HEK293 (cell line): ENCODE data around the gene TPGS2.

Source experiments
- CTCF ChIA-PET: fragments of 350-600 bp; formaldehyde crosslinking; extraction: SDS; loops from one replicate; lab custom pipeline; 2021; ENCODE audit warnings: antibody characterized with exemption; lab: Yijun Ruan, JAX
- POLR2A ChIA-PET: fragments of 300-600 bp; formaldehyde crosslinking; extraction: SDS; loops from one replicate; lab custom pipeline; 2020; ENCODE audit warnings: antibody characterized with exemption, inconsistent platforms; lab: Yijun Ruan, JAX
- H3K27ac ChIP-seq: fragments of 200-500 bp; sonication (Bioruptor generic); 2 replicates; pipeline ENCODE4 v1.5.1; 2014; ENCODE audit warnings: low read depth, low read length, control low read depth, inconsistent platforms; ENCODE audit errors: extremely low read depth
- H3K36me3 ChIP-seq, 2 experiments: fragments of 200-500 bp in 1 of 2; sonication (Bioruptor generic) in 1 of 2; 1 replicate in 1 of 2; 2 replicates in 1 of 2; pipeline ENCODE4 v1.5.1; 2014 to 2017; ENCODE audit warnings: inconsistent platforms in 2 of 2, low read length in 2 of 2; ENCODE audit not compliant: control insufficient read depth in 2 of 2, insufficient read depth in 1 of 2
- H3K4me1 ChIP-seq: fragments of 200-500 bp; sonication (Bioruptor generic); 2 replicates; pipeline ENCODE4 v1.5.1; 2014; ENCODE audit warnings: mild to moderate bottlenecking, low read length, inconsistent platforms; ENCODE audit not compliant: control insufficient read depth, insufficient read depth
- H3K4me3 ChIP-seq: 2 replicates; pipeline ENCODE4 v1.5.1; 2011; ENCODE audit warnings: low read depth, mild to moderate bottlenecking, control low read depth, low read length, moderate library complexity
- H3K9me3 ChIP-seq: fragments of 200-500 bp; sonication (Bioruptor generic); 2 replicates; pipeline ENCODE4 v1.5.1; 2014; ENCODE audit warnings: low read depth, low read length, inconsistent platforms; ENCODE audit not compliant: control insufficient read depth, insufficient read depth
- EGR2 ChIP-seq: fragments of 450-650 bp; formaldehyde crosslinking; IDR thresholded peaks from 2 replicates; pipeline ENCODE4 v1.5.1; 2016; ENCODE audit warnings: low read depth, missing biosample characterization, missing genetic modification characterization
- GLIS1 ChIP-seq: fragments of 450-650 bp; formaldehyde crosslinking; IDR thresholded peaks from 2 replicates; pipeline ENCODE4 v1.5.1; 2016; ENCODE audit warnings: missing biosample characterization, missing genetic modification characterization
- MYNN ChIP-seq: fragments of 450-650 bp; formaldehyde crosslinking; IDR thresholded peaks from 2 replicates; pipeline ENCODE4 v1.5.1; 2016; ENCODE audit warnings: missing biosample characterization, missing genetic modification characterization, borderline replicate concordance
- SCRT1 ChIP-seq: fragments of 450-650 bp; formaldehyde crosslinking; IDR thresholded peaks from 2 replicates; pipeline ENCODE4 v1.5.1; 2016; ENCODE audit warnings: missing biosample characterization, missing genetic modification characterization, borderline replicate concordance
- SETDB1 ChIP-seq: IDR thresholded peaks from one replicate; pipeline ENCODE4 v1.6.1; 2017; ENCODE audit warnings: mild to moderate bottlenecking, low read length, moderate library complexity, mixed read lengths; ENCODE audit not compliant: insufficient read length
- ZBTB21 ChIP-seq: fragments of 450-650 bp; formaldehyde crosslinking; IDR thresholded peaks from 2 replicates; pipeline ENCODE4 v1.5.1; 2017; ENCODE audit warnings: missing biosample characterization, missing genetic modification characterization
- ZFP41 ChIP-seq: fragments of 450-650 bp; formaldehyde crosslinking; IDR thresholded peaks from 2 replicates; pipeline ENCODE4 v1.5.1; 2016; ENCODE audit warnings: missing biosample characterization, missing genetic modification characterization, borderline replicate concordance
- ZNF132 ChIP-seq: fragments of 450-650 bp; formaldehyde crosslinking; IDR thresholded peaks from 2 replicates; pipeline ENCODE4 v1.5.1; 2017; ENCODE audit warnings: missing biosample characterization, missing genetic modification characterization, borderline replicate concordance
- ZNF148 ChIP-seq: fragments of 450-650 bp; formaldehyde crosslinking; IDR thresholded peaks from 2 replicates; pipeline ENCODE4 v1.5.0; 2017; ENCODE audit warnings: missing biosample characterization, missing genetic modification characterization, borderline replicate concordance
- ZNF18 ChIP-seq: fragments of 450-650 bp; formaldehyde crosslinking; IDR thresholded peaks from 2 replicates; pipeline ENCODE4 v1.5.1; 2016; ENCODE audit warnings: missing biosample characterization, missing genetic modification characterization
- ZNF184 ChIP-seq: fragments of 450-650 bp; IDR thresholded peaks from 2 replicates; pipeline ENCODE4 v1.5.1; 2018; ENCODE audit warnings: missing biosample characterization, mild to moderate bottlenecking, missing genetic modification characterization
- ZNF19 ChIP-seq: fragments of 450-650 bp; formaldehyde crosslinking; IDR thresholded peaks from 2 replicates; pipeline ENCODE4; 2016; ENCODE audit warnings: missing biosample characterization, missing genetic modification characterization, low read depth
- ZNF335 ChIP-seq: fragments of 450-650 bp; formaldehyde crosslinking; conservative IDR thresholded peaks from 2 replicates; pipeline ENCODE4 v1.5.1; 2016; ENCODE audit warnings: missing biosample characterization, missing genetic modification characterization
- ZNF394 ChIP-seq: fragments of 450-650 bp; formaldehyde crosslinking; IDR thresholded peaks from 2 replicates; pipeline ENCODE4 v1.5.1; 2016; ENCODE audit warnings: missing biosample characterization, missing genetic modification characterization, mild to moderate bottlenecking, moderate library complexity, borderline replicate concordance
- ZNF404 ChIP-seq: fragments of 450-650 bp; formaldehyde crosslinking; IDR thresholded peaks from 2 replicates; pipeline ENCODE4 v1.5.1; 2017; ENCODE audit warnings: missing biosample characterization, missing genetic modification characterization
- ZNF426 ChIP-seq: fragments of 450-650 bp; formaldehyde crosslinking; IDR thresholded peaks from 2 replicates; pipeline ENCODE4 v1.5.1; 2017; ENCODE audit warnings: missing biosample characterization, missing genetic modification characterization, mild to moderate bottlenecking, inconsistent platforms, moderate library complexity
- ZNF521 ChIP-seq: fragments of 450-650 bp; formaldehyde crosslinking; IDR thresholded peaks from 2 replicates; pipeline ENCODE4 v1.5.1; 2017; ENCODE audit warnings: missing biosample characterization, mild to moderate bottlenecking, missing genetic modification characterization
- ZNF561 ChIP-seq: fragments of 450-650 bp; IDR thresholded peaks from 2 replicates; pipeline ENCODE4 v1.5.1; 2018; ENCODE audit warnings: missing biosample characterization, missing genetic modification characterization, borderline replicate concordance
- ZNF623 ChIP-seq: fragments of 450-650 bp; formaldehyde crosslinking; IDR thresholded peaks from 2 replicates; pipeline ENCODE4 v1.5.1; 2016; ENCODE audit warnings: missing biosample characterization, missing genetic modification characterization
- ZNF624 ChIP-seq: fragments of 450-650 bp; formaldehyde crosslinking; IDR thresholded peaks from 2 replicates; pipeline ENCODE4 v1.5.1; 2017; ENCODE audit warnings: missing biosample characterization, missing genetic modification characterization
- ZNF660 ChIP-seq: fragments of 450-650 bp; IDR thresholded peaks from 2 replicates; pipeline ENCODE4 v1.5.1; 2018; ENCODE audit warnings: missing biosample characterization, mild to moderate bottlenecking, missing genetic modification characterization
- ZNF704 ChIP-seq: fragments of 450-650 bp; formaldehyde crosslinking; IDR thresholded peaks from 2 replicates; pipeline ENCODE4 v1.5.1; 2016; ENCODE audit warnings: missing biosample characterization, missing genetic modification characterization
- ZNF830 ChIP-seq: fragments of 450-650 bp; IDR thresholded peaks from 2 replicates; pipeline ENCODE4 v1.5.0; 2018; ENCODE audit warnings: missing biosample characterization, missing genetic modification characterization, low read depth, mild to moderate bottlenecking, moderate library complexity
- ZXDB ChIP-seq: fragments of 450-650 bp; formaldehyde crosslinking; IDR thresholded peaks from 2 replicates; pipeline ENCODE4 v1.5.1; 2016; ENCODE audit warnings: missing biosample characterization, missing genetic modification characterization
- TF ChIP-seq, protein P1 (sequence below): IDR thresholded peaks from 2 replicates; pipeline ENCODE4 v1.6.1; 2011; ENCODE audit warnings: mild to moderate bottlenecking, low read depth, low read length, borderline replicate concordance
- TF ChIP-seq, protein P2 (sequence below): fragments of 450-650 bp; formaldehyde crosslinking; IDR thresholded peaks from 2 replicates; pipeline ENCODE4 v1.5.1; 2016; ENCODE audit warnings: missing biosample characterization, missing genetic modification characterization, low read depth
- TF ChIP-seq, protein P3 (sequence below): fragments of 450-650 bp; formaldehyde crosslinking; IDR thresholded peaks from 2 replicates; pipeline ENCODE4 v1.5.1; 2016; ENCODE audit warnings: missing biosample characterization, missing genetic modification characterization

The TPGS2 gene

DNA sequence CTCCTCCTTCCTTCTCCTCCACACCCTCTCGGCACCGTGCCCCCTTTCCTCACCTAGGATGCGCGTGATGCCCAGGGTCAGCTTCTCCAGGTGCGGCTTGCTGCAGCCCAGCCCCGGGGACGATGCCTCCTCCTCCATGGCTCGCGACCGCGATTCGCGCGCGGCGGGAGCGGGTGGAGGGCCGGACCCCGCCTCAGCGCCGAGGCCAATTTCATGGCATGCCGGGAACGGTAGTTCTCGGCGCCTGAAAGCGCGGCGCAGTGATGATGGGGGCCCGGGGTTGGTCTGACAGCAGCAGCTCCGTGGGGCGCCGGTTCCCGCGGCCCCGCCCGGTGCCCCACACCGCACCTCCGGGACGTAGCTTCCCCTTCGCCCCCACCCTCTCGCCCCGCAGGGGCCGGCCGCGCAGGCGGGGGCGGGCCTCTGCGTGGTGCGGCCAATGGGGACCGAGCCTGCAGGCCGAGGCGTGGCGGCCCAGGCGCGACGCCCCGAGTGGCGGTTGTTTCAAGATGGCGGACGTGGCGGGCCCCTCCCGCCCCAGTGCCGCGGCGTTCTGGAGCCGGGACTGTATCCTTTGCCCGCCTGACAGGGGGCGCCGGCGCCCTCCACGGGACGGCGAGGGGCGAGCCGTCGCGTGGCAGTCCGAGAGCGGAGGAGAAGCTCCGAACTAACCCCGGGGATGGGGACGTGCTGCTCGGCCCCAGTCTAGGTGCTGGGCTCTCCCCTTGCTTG lies at the start of gene TPGS2, which contains the start of gene KIAA1328:
TSS of gene TPGS2 (minus strand) at position 373 of the 732 bp plus-strand sequence. CDS start at position 138, 235 bp downstream.
TSS of gene KIAA1328 (plus strand) at position 498 of the 732 bp plus-strand sequence. CDS start at position 510, 12 bp downstream.
- ChIA-PET CTCF (interaction anchor here (0.6 to 1.5 kb wide), 12 partner anchors 11 to 688 kb away, joined by 3 to 6 read pairs (median 4); no protein-coding TSS in a partner anchor), POLR2A (interaction anchor here (1.0 to 1.5 kb wide), 4 partner anchors 11 to 71 kb away, joined by 3 to 7 read pairs (median 4); no protein-coding TSS in a partner anchor)
- H3K36me3 ChIP-seq: peaks cover 0 to 15% of the 10 kb centered on the region in 2 experiments; a peak in 2 of 3 replicates
- H3K27ac ChIP-seq: peak within 1 kb of the TSS; percentile 60; the same call in 1 of the 2 replicates
- no peaks in the 10 kb centered on the region for H3K9me3 ChIP-seq
- no peaks in the 10 kb centered on the region for H3K4me1 ChIP-seq
- H3K4me3 ChIP-seq: peak within 1 kb of the TSS; percentile 97
- no peak for TF ChIP-seq ZNF623 (tag by site-specific recombination)
- TF ChIP-seq SETDB1: no peak
- TF ChIP-seq MYNN: no peak
- TF ChIP-seq ZNF148 (tag by site-specific recombination): no peak
- TF ChIP-seq ZNF184 (tag by site-specific recombination): no peak
- TF ChIP-seq ZNF660 (tag by site-specific recombination): peak; percentile 57; the same call in 1 of the 2 replicates
- TF ChIP-seq ZNF426 (tag by site-specific recombination): no peak
- TF ChIP-seq ZNF335: peak; percentile 94
- TF ChIP-seq, protein P1, sequence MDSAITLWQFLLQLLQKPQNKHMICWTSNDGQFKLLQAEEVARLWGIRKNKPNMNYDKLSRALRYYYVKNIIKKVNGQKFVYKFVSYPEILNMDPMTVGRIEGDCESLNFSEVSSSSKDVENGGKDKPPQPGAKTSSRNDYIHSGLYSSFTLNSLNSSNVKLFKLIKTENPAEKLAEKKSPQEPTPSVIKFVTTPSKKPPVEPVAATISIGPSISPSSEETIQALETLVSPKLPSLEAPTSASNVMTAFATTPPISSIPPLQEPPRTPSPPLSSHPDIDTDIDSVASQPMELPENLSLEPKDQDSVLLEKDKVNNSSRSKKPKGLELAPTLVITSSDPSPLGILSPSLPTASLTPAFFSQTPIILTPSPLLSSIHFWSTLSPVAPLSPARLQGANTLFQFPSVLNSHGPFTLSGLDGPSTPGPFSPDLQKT: no peak
- TF ChIP-seq, protein P2, sequence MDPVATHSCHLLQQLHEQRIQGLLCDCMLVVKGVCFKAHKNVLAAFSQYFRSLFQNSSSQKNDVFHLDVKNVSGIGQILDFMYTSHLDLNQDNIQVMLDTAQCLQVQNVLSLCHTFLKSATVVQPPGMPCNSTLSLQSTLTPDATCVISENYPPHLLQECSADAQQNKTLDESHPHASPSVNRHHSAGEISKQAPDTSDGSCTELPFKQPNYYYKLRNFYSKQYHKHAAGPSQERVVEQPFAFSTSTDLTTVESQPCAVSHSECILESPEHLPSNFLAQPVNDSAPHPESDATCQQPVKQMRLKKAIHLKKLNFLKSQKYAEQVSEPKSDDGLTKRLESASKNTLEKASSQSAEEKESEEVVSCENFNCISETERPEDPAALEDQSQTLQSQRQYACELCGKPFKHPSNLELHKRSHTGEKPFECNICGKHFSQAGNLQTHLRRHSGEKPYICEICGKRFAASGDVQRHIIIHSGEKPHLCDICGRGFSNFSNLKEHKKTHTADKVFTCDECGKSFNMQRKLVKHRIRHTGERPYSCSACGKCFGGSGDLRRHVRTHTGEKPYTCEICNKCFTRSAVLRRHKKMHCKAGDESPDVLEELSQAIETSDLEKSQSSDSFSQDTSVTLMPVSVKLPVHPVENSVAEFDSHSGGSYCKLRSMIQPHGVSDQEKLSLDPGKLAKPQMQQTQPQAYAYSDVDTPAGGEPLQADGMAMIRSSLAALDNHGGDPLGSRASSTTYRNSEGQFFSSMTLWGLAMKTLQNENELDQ (tag by site-specific recombination): no peak
- TF ChIP-seq ZNF704 (tag by site-specific recombination): no peak
- no peak for TF ChIP-seq GLIS1
- no peak for TF ChIP-seq SCRT1 (tag by site-specific recombination)
- peak; percentile 64; the same call in 1 of the 2 replicates for TF ChIP-seq ZNF394 (tag by site-specific recombination)
- TF ChIP-seq ZNF561 (tag by site-specific recombination): no peak
- TF ChIP-seq ZNF404 (tag by site-specific recombination): no peak
- TF ChIP-seq, protein P3, sequence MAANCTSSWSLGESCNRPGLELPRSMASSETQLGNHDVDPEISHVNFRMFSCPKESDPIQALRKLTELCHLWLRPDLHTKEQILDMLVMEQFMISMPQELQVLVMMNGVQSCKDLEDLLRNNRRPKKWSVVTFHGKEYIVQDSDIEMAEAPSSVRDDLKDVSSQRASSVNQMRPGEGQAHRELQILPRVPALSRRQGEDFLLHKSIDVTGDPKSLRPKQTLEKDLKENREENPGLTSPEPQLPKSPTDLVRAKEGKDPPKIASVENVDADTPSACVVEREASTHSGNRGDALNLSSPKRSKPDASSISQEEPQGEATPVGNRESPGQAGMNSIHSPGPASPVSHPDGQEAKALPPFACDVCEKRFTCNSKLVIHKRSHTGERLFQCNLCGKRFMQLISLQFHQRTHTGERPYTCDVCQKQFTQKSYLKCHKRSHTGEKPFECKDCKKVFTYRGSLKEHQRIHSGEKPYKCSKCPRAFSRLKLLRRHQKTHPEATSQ (tag by site-specific recombination): no peak
- TF ChIP-seq ZNF830 (tag by site-specific recombination): no peak
- TF ChIP-seq ZBTB21 (tag by site-specific recombination): no peak
- TF ChIP-seq ZNF18: no peak
- TF ChIP-seq ZXDB (tag by site-specific recombination): peak; percentile 78
- no peak for TF ChIP-seq ZNF521 (tag by site-specific recombination)
- no peak for TF ChIP-seq EGR2 (tag by site-specific recombination)
- no peak for TF ChIP-seq ZFP41 (tag by site-specific recombination)
- TF ChIP-seq ZNF132 (tag by site-specific recombination): no peak
- TF ChIP-seq ZNF19 (tag by site-specific recombination): no peak
- TF ChIP-seq ZNF624 (tag by site-specific recombination): no peak
